HG03575 (cell line): ENCODE measurements around the gene C11orf21.

Source experiments
- ATAC-seq: cut with Tn5 transposase; IDR thresholded peaks from one replicate; pipeline ENCODE4 v1.9.1; 2021; ENCODE audit not compliant: unreplicated experiment, insufficient number of reproducible peaks, low FRiP score; ENCODE audit errors: extremely low read depth

Gene C11orf21

DNA sequence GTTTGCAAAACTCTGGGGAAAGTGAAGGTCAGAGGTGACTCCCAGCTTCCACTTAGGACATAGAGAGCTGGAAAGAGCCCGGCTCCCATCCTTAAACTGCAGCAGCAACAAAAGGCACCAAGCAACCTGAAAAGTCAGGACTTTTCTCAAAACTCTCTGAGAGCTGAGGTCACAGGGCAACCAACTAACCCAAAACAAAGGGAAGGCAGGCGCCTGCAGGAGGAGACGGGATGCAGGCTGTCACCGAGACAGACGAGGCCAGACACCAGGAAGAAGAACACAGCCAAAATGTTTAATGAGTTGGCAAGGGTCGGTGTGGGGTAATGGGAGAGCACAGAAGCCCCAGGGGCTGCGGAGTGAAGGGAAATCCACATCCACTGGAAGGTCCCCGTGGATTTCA lies 51.2 kb downstream of the C11orf21 start:
- no peak for ATAC-seq

DNA sequence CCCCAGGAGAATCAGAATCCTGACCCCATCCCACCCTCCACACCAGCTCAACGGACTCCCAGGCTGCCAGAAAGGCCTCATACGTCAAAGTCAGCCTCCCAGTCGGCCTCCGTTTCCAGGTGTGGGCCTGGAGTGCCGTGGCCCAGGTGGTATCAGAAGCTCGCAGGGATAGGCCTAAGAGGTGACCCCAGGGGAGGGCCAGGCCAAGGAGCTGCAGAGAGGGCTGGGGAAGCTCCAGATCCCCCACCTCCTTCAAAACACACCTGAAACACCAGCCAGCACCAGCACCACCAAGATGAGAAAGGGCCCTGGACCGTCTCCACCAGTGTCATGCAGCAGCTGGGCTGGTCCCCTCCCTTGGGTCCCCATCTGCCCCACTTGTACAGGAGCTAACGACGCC lies 51.7 kb downstream of the C11orf21 start:
- ATAC-seq, result no peak

DNA sequence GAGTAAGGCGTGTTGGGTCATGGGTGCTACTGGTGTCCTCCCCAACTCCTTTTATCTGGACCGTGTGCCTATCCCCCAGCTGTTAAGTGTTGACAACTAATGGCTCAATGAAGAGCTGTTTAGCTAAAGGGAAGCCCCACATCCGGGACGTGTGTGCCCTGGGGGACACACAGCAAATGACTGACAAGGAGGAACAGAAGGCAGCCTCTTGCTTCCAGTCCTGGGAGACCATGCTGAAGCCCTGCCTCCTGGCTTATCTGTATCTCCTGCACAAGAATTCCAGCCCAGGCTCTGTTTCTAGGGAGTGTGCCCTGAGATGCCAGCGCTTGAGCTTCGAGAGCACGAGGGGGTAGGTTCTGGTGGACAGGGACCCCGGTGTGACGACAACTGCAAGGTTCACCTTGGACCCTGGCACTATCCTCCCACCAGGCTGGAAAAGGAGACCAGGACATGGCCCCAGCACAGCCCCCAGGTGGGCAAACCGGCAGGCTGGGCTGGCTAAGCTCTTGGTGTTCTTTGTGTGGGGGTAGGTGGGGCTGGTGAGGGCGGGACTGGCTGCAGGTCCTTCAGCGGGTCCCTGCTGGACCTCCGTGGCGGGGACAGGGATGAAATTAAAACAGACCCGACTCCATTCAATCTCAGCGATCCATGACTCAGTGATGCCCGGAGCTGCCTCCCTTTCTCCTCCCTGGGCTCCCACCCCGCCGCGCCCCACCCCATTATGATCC lies 52.4 kb downstream of the C11orf21 start:
- no peak for ATAC-seq

DNA sequence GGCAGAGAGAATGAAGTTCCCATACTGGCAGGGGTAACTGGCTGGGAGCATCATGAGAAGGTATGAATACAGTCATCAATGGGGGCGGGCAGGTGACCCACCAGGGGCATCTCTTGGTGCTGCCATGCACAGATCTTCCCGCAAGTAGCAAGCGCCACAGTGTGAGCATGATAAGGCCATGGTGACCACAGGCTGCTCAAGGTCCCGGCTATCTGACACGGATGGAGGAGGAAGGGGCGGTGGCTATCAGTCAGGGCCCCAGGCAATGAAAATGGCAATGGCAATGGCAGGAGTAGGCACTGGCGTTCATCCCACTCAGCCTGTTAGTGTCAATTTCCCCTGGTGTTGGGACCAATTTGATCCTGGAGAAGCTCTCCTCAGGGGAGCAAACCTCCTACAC lies 53.0 kb downstream of the C11orf21 start:
- ATAC-seq, result no peak

DNA sequence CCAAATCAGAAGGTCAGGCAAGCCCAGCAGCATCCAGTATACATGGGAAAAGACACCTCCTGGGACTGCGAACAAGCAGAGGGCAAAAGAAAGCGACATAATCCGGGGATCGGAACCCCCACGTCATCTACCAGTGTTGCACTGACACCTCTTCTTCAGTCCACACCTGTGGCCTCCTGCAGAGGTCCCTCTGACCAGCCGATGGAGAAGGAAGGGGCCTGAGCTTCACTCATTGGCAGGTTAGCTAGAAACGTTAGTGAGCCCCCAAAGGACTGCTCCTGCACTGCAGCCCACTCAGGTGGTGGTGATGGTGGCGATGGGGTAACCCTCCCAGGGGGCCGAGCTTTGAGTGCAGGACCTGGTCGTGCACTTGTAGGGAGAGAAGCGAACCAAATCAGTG lies 53.5 kb downstream of the C11orf21 start:
- no peak for ATAC-seq

DNA sequence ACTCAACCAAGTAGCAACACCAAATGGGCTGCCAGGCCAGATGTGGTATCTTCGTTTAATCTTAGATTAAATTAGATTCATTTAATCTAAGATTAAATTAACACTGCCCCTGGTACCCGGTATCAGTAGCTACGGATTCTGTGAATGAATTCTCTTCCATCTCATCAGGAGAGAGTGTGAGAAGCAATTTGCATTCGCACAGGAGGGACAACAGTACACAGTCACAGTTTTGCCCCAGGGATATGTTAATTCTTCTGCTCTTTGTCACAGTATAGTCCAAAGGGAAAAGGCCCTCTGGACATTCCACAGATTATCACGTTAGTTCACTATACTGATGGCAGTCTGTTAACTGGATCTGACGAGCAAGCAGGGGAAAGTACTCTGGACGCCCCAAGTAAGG lies 54.2 kb downstream of the C11orf21 start:
- no peak for ATAC-seq
